Measurements from ENCODE around the gene MC4R.

The MC4R gene

DNA sequence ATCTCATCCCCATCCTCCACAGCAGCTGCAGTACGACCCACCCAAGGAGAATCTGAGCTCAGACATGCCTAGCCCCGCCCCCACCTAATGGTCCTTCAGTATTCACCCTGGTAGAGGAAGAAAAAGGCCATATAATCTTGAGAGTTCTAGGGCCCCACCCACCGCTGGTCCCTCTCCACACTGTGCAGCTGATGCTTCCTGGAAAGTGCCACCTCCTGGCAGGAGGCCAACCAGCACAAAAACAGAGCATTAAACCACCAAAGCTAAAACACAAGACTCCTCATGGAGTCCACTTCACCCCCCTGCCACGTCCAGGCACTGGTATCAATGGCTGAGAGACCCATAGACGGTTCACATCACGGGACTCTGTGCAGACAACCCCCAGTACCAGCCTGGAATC lies 40.7 kb downstream of the MC4R start:
- TF ChIP-seq, protein P1, sequence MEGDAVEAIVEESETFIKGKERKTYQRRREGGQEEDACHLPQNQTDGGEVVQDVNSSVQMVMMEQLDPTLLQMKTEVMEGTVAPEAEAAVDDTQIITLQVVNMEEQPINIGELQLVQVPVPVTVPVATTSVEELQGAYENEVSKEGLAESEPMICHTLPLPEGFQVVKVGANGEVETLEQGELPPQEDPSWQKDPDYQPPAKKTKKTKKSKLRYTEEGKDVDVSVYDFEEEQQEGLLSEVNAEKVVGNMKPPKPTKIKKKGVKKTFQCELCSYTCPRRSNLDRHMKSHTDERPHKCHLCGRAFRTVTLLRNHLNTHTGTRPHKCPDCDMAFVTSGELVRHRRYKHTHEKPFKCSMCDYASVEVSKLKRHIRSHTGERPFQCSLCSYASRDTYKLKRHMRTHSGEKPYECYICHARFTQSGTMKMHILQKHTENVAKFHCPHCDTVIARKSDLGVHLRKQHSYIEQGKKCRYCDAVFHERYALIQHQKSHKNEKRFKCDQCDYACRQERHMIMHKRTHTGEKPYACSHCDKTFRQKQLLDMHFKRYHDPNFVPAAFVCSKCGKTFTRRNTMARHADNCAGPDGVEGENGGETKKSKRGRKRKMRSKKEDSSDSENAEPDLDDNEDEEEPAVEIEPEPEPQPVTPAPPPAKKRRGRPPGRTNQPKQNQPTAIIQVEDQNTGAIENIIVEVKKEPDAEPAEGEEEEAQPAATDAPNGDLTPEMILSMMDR (IDR thresholded peaks at IDR 0.05; ENCODE audit: borderline replicate concordance, insufficient read depth, low read depth, low read length) = no peak
- no peak overlapping the region for H3K4me3 ChIP-seq (ENCODE audit: low read depth, low read length)

DNA sequence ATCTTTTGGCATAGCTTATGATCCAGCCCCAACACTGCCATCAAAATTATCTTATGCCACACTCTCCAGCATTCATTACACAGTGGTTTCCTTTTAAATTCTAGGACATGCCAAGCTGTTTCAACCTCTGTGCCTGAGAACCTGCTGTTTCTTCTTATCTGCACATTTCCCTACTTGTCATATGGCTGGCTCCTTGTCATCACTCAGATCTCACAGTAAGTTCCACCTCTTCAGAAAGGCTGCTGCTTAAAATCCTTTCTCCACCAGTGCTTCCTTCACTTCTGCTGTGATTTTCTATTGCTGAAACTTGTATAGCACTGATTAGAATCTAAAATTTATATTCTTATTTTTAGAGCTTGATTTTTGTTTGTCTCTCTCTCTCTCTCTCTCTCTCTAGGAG lies 43.4 kb downstream of the MC4R start:
- TF ChIP-seq, protein P1 (IDR thresholded peaks at IDR 0.05; ENCODE audit: borderline replicate concordance, insufficient read depth, low read depth, low read length) = no peak
- H3K4me3 ChIP-seq (ENCODE audit: low read depth, low read length) = no peak overlapping the region

DNA sequence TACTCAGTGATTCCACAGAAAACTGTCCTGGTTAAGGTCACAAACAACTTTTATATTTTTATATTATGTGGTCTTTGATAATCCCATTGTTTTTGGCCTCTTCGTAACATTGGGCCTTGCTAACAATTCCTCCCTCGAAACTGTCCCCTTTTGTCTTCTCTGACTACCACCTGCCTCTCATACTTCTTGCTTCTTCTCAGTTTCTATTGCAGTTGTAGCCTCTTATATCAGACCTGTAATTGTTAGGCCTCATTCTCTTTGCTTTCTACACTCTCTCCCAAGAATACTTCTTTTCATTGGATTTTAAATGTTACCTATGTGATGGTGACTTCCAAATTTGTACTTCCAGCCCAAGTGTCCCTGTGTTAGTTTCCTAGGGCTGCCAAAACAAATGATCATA lies 44.7 kb downstream of the MC4R start:
- TF ChIP-seq, protein P1 (IDR thresholded peaks at IDR 0.05; ENCODE audit: borderline replicate concordance, insufficient read depth, low read depth, low read length) = no peak

DNA sequence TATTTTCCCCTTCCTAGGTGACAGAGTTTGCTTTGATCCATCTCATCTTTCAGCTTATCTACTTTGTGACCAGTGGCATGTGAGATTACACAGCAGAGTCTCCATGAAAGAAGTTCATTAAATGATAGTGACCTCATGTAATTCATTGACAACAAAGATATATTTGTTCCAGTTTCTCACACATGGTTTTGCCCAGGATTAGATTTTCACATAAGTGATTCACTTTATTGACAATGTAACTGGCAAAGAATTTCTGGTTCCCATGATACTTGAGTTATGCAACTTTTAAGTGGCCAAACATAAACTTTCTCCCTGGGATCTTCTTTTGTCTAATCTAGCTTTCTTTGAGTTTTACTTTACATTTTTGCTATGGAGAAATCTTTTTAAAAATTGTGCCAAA lies 50.0 kb downstream of the MC4R start:
- H3K4me3 ChIP-seq (ENCODE audit: low read depth, low read length) = no peak overlapping the region
- TF ChIP-seq, protein P1 (IDR thresholded peaks at IDR 0.05; ENCODE audit: borderline replicate concordance, insufficient read depth, low read depth, low read length) = no peak

More for the DNA sequence above, 44.7 kb downstream of the MC4R start:
- no peak overlapping the region for H3K4me3 ChIP-seq (ENCODE audit: low read depth, low read length)
